Activated CD4-positive, alpha-beta T cell treated with anti-CD3 and anti-CD28 coated beads, Interleukin-2, amount 50 U/mL, for 48 hours (primary cell): ENCODE data around the gene IKZF3.
A peak's percentile ranks its signal among the peaks of the same experiment; 100 is the strongest.
"Not testable (repeated sequence)": the region's sequence is repeated elsewhere in the genome, so short reads cannot be mapped to it uniquely, and the experiment has no call there.

Experiments
- DNase-seq, 2 experiments: peaks; one replicate each; pipeline ENCODE4 v3.0.0-alpha.2; 2020

The IKZF3 gene

GRCh38 chr17:39776252-39776651 lies 87.9 kb downstream of the IKZF3 start:
- DNase-seq, result no peak

- no peak for DNase-seq
Observed at GRCh38 chr17:39775031-39775430, 89.1 kb downstream of the IKZF3 start.

GRCh38 chr17:39774047-39774446 lies 90.1 kb downstream of the IKZF3 start:
- no peak for DNase-seq

- DNase-seq, result no peak
Observed at GRCh38 chr17:39772987-39773934, 90.9 kb downstream of the IKZF3 start.

GRCh38 chr17:39772415-39772814 lies 91.7 kb downstream of the IKZF3 start:
- no peak for DNase-seq

- peak; percentile 50 to 66 for DNase-seq
Observed at GRCh38 chr17:39769974-39770587, 94.0 kb downstream of the IKZF3 start.

- DNase-seq, result peak in 1 of 2 experiments; percentile 42
Observed at GRCh38 chr17:39767147-39767546, 97.0 kb downstream of the IKZF3 start.

- no peak for DNase-seq
Observed at GRCh38 chr17:39765766-39766165, 98.3 kb downstream of the IKZF3 start.

GRCh38 chr17:39765175-39765574 lies 98.9 kb downstream of the IKZF3 start:
- DNase-seq, result no peak

- DNase-seq, result not testable (repeated sequence)
Observed at GRCh38 chr17:39764171-39764570, 99.9 kb downstream of the IKZF3 start.

- no peak for DNase-seq
Observed at GRCh38 chr17:39763051-39763820, 100.9 kb downstream of the IKZF3 start.

GRCh38 chr17:39761861-39762496 lies 102.1 kb downstream of the IKZF3 start:
- DNase-seq, result no peak

- DNase-seq, result no peak
Observed at GRCh38 chr17:39759204-39759603, 104.9 kb downstream of the IKZF3 start.

GRCh38 chr17:39757931-39758873 lies 105.9 kb downstream of the IKZF3 start:
- peak; percentile 65 to 77 for DNase-seq

GRCh38 chr17:39757176-39757662 lies 106.9 kb downstream of the IKZF3 start:
- DNase-seq, result no peak

GRCh38 chr17:39756380-39757079 lies 107.6 kb downstream of the IKZF3 start:
- DNase-seq, result peak in 1 of 2 experiments; percentile 30

- DNase-seq, result peak; percentile 54 to 59
Observed at GRCh38 chr17:39755554-39756379, 108.3 kb downstream of the IKZF3 start.

- DNase-seq, result peak; percentile 34 to 40
Observed at GRCh38 chr17:39754958-39755553, 109.1 kb downstream of the IKZF3 start.
